PC-3 (cell line): ENCODE data around the gene CCDC112. TPM values are rescaled to one million over a fixed set of nuclear protein-coding genes. Genes with fewer than 3 reads are reported as not detected.

Experiments
- ATAC-seq: fragments of 200-7000 bp; cut with Tn5 transposase; 2 replicates; pipeline ENCODE4 v1.9.1; 2020; ENCODE audit warnings: mild to moderate bottlenecking, moderate library complexity
- BruUV-seq: library from RNA; stranded (reverse); fragments of 400-500 nt; replicated peaks from 2 replicates; lab custom pipeline; 2021; lab: Mats Ljungman, UMichigan
- CTCF ChIA-PET: fragments of 300-600 bp; sonication (Branson Sonifier 250); formaldehyde crosslinking; loops from one replicate; lab custom pipeline; 2022; ENCODE audit warnings: antibody characterized with exemption; lab: Charles Lee
- POLR2A ChIA-PET: fragments of 300-600 bp; sonication (Branson Sonifier 250); formaldehyde crosslinking; loops from one replicate; lab custom pipeline; 2022; ENCODE audit warnings: antibody characterized with exemption; ENCODE audit not compliant: unreplicated experiment; lab: Charles Lee
- DNase-seq: peaks from one replicate; pipeline ENCODE4 v3.0.0-alpha.2; 2015
- H2AFZ ChIP-seq: fragments of 300-600 bp; sonication (generic); 2 replicates; pipeline ENCODE4 v1.6.0; 2016; ENCODE audit warnings: antibody characterized with exemption, low read length
- H3F3A ChIP-seq: fragments of 300-600 bp; sonication (generic); one replicate; pipeline ENCODE4 v1.6.0; 2017; ENCODE audit warnings: antibody characterized with exemption, low read length, control low read depth, mild to moderate bottlenecking; ENCODE audit not compliant: unreplicated experiment
- H3K27ac ChIP-seq: fragments of 300-600 bp; sonication (generic); 2 replicates; pipeline ENCODE4 v1.5.1; 2016; ENCODE audit warnings: mild to moderate bottlenecking, low read length
- H3K27me3 ChIP-seq: fragments of 300-600 bp; sonication (generic); 2 replicates; pipeline ENCODE4 v1.6.1; 2016; ENCODE audit warnings: low read length, mixed read lengths
- H3K36me3 ChIP-seq: fragments of 300-600 bp; sonication (generic); 2 replicates; pipeline ENCODE4 v1.6.1; 2016; ENCODE audit warnings: low read depth, mixed run types, low read length, mixed read lengths
- H3K4me1 ChIP-seq: fragments of 300-600 bp; sonication (generic); 2 replicates; pipeline ENCODE4 v1.5.1; 2016; ENCODE audit warnings: low read length; ENCODE audit not compliant: insufficient read depth
- H3K4me2 ChIP-seq: fragments of 300-600 bp; sonication (generic); 2 replicates; pipeline ENCODE4 v1.6.0; 2016; ENCODE audit warnings: low read length
- H3K4me3 ChIP-seq: fragments of 300-600 bp; sonication (generic); 2 replicates; pipeline ENCODE4 v1.5.1; 2016; ENCODE audit warnings: mild to moderate bottlenecking, low read length, mixed read lengths
- H3K79me2 ChIP-seq: fragments of 300-600 bp; sonication (generic); 2 replicates; pipeline ENCODE4 v1.6.1; 2017; ENCODE audit warnings: low read length, mixed read lengths
- H3K9ac ChIP-seq: fragments of 300-600 bp; sonication (generic); 2 replicates; pipeline ENCODE4 v1.6.0; 2016; ENCODE audit warnings: mild to moderate bottlenecking, low read length
- H3K9me2 ChIP-seq: fragments of 300-600 bp; sonication (generic); replicated peaks from 2 replicates; pipeline ENCODE4 v1.6.1; 2016; ENCODE audit warnings: mixed run types, low read length, mixed read lengths
- H3K9me3 ChIP-seq: fragments of 300-600 bp; sonication (generic); 2 replicates; pipeline ENCODE4 v1.6.1; 2016; ENCODE audit warnings: low read length, mixed read lengths
- H4K20me1 ChIP-seq: fragments of 300-600 bp; sonication (generic); 2 replicates; pipeline ENCODE4 v1.6.1; 2016; ENCODE audit warnings: low read length, mixed read lengths
- EZH2 ChIP-seq: fragments of 300-600 bp; sonication (generic); IDR thresholded peaks from one replicate; pipeline ENCODE4 v1.6.1; 2017; ENCODE audit warnings: antibody characterized with exemption, mild to moderate bottlenecking, low read length; ENCODE audit not compliant: unreplicated experiment
- EZH2phosphoT487 ChIP-seq: fragments of 300-600 bp; sonication (generic); IDR thresholded peaks from 2 replicates; pipeline ENCODE4 v1.6.1; 2018; ENCODE audit warnings: mild to moderate bottlenecking, antibody characterized with exemption, low read length, borderline replicate concordance
- intact Hi-C: fragments of 100-400 bp; cut with micrococcal nuclease; formaldehyde crosslinking; loops from 2 replicates; pipeline ENCODE4 v1.9.0; 2023
- total RNA-seq: library from RNA; depleted of rRNA; stranded (reverse); fragments of >200 nt; gene quantifications from 2 replicates; pipeline ENCODE4 v1.2.3, GENCODE V29; 2014
- TF ChIP-seq, protein P1 (sequence below): fragments of 300-600 bp; sonication (generic); conservative IDR thresholded peaks from 2 replicates; pipeline ENCODE4 v1.5.1; 2017; ENCODE audit warnings: antibody characterized with exemption, low read depth, mild to moderate bottlenecking, low read length

CCDC112 gene
- total RNA-seq, 1 experiment from 2014 or later: 6.9 TPM

DNA sequence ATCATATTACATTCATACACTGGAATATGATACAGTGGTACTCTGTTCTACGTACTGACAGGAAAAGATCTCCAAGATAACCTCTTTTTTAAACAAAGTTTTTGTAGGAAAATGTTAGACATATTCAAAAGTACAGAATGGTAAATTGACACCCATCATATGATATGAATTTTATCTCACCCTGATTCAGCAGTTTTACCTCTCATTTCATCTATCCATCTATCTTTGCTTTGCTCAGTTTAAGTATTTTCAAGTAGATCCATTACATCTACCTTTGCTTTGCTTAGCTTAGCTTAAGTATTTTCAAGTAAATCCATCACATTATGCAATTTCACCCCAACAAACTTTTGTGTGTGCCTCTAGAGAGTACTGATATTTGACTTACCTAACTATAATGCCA is 14.3 kb downstream of the CCDC112 start:
- POLR2A ChIA-PET: no interaction called here
- BruUV-seq: no TSS peak

DNA sequence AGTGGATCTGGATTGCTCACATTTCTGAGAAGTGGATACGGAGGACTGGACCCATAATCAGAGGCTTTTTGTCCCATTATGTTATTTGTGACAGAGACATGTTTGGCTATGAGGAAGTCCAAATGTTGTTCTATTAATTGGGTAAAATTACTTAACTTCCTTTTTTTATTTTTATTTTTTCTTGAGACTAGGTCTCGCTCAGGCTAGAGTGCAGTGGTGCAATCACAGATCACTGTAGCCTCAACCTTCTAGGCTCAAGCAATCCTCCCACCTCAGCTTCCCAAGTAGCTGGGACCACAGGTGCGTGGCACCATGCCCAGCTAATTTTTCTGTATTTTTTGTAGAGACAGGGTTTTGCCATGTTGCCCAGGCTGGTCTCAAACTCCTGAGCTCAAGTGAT is 21.9 kb downstream of the CCDC112 start:
- H3K4me1 ChIP-seq: no peaks in the 10 kb centered on the region
- ChIA-PET POLR2A (no interaction called here), CTCF (no interaction called here)
- no peak for TF ChIP-seq EZH2phosphoT487
- TF ChIP-seq EZH2: no peak
- TF ChIP-seq, protein P1, sequence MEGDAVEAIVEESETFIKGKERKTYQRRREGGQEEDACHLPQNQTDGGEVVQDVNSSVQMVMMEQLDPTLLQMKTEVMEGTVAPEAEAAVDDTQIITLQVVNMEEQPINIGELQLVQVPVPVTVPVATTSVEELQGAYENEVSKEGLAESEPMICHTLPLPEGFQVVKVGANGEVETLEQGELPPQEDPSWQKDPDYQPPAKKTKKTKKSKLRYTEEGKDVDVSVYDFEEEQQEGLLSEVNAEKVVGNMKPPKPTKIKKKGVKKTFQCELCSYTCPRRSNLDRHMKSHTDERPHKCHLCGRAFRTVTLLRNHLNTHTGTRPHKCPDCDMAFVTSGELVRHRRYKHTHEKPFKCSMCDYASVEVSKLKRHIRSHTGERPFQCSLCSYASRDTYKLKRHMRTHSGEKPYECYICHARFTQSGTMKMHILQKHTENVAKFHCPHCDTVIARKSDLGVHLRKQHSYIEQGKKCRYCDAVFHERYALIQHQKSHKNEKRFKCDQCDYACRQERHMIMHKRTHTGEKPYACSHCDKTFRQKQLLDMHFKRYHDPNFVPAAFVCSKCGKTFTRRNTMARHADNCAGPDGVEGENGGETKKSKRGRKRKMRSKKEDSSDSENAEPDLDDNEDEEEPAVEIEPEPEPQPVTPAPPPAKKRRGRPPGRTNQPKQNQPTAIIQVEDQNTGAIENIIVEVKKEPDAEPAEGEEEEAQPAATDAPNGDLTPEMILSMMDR: no peak
- H3K79me2 ChIP-seq: no peaks in the 10 kb centered on the region
- intact Hi-C loops: no loop called here
- H3K36me3 ChIP-seq: no peaks in the 10 kb centered on the region; the same call in 1 of the 2 replicates
- H3K9me3 ChIP-seq: no peaks in the 10 kb centered on the region
- BruUV-seq: no TSS peak
- no peaks in the 10 kb centered on the region for H4K20me1 ChIP-seq
- DNase-seq: no peak
- H3K4me2 ChIP-seq: no peak overlapping the region
- no peak overlapping the region for H2AFZ ChIP-seq
- H3K27ac ChIP-seq: no peak overlapping the region
- no peaks in the 10 kb centered on the region for H3K27me3 ChIP-seq
- no peak for ATAC-seq
- no peak overlapping the region for H3K4me3 ChIP-seq
- no peak overlapping the region for H3K9ac ChIP-seq
- no peaks in the 10 kb centered on the region for H3F3A ChIP-seq
- H3K9me2 ChIP-seq: no peaks in the 10 kb centered on the region

More for the DNA sequence above, 14.3 kb downstream of the CCDC112 start:
- Histone ChIP-seq H3F3A (no peaks in the 10 kb centered on the region), H3K4me3 (no peak overlapping the region), H3K9me3 (no peaks in the 10 kb centered on the region), H3K27ac (no peak overlapping the region), H3K9ac (no peak overlapping the region), H3K36me3 (no peaks in the 10 kb centered on the region), H4K20me1 (no peaks in the 10 kb centered on the region), H3K79me2 (no peaks in the 10 kb centered on the region), H3K4me2 (no peak overlapping the region), H3K4me1 (no peaks in the 10 kb centered on the region), H3K9me2 (no peaks in the 10 kb centered on the region), H2AFZ (no peak overlapping the region), H3K27me3 (no peaks in the 10 kb centered on the region)
- intact Hi-C loops: no loop called here
- ATAC-seq: no peak
- CTCF ChIA-PET: no interaction called here
- TF ChIP-seq EZH2phosphoT487 (no peak), EZH2 (no peak)
- no peak for DNase-seq

DNA sequence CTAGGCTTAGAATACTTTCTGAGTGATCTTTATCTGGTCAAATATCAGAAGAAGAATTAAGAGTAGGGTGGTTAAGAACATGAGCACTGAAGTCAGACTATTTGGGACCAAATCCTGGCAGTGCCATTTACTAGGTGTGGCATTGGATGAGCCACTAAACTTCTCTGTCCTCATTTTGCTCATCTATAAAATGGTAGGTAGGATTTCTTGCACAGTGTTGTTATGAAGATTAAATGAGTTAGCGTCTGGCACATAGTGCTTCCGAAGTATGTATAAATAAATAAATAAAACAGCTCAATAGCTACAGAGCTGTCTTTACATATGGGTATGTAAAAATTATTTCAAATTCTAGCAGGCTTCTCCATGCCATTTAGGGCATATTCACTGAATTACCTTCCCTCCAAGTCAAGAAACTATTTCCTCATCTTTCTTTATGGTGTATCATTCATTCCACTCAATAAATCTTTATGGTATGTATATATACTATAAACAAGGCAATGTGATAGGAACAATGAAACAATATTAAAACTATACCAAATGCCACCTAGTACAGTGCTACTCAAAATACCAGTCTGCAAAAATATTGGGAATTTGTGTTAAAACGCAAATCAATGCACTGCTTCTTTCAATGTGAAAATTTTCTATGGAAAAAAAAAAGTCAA is 24.0 kb downstream of the CCDC112 start:
- no peaks in the 10 kb centered on the region for H3K9me2 ChIP-seq
- no peaks in the 10 kb centered on the region for H4K20me1 ChIP-seq
- no peaks in the 10 kb centered on the region for H3K79me2 ChIP-seq
- H3K4me1 ChIP-seq: no peaks in the 10 kb centered on the region
- H2AFZ ChIP-seq: no peak overlapping the region
- intact Hi-C loops: no loop called here
- DNase-seq: no peak
- no peak overlapping the region for H3K27ac ChIP-seq
- CTCF ChIA-PET: no interaction called here
- TF ChIP-seq, protein P1: no peak
- no peak for TF ChIP-seq EZH2
- no peak for TF ChIP-seq EZH2phosphoT487
- no peak overlapping the region for H3K4me3 ChIP-seq
- H3K36me3 ChIP-seq: no peaks in the 10 kb centered on the region; the same call in 1 of the 2 replicates
- BruUV-seq: no TSS peak
- ATAC-seq: no peak
- no peak overlapping the region for H3K4me2 ChIP-seq
- H3K9me3 ChIP-seq: no peaks in the 10 kb centered on the region
- no peak overlapping the region for H3K9ac ChIP-seq
- POLR2A ChIA-PET: no interaction called here
- no peaks in the 10 kb centered on the region for H3F3A ChIP-seq
- H3K27me3 ChIP-seq: no peaks in the 10 kb centered on the region
